ENCODE results near the gene CDC42BPA. TPM values are rescaled to one million over a fixed set of nuclear protein-coding genes. Genes with fewer than 3 reads are reported as not detected.
"Not testable (repeated sequence)": the region's sequence is repeated elsewhere in the genome, so short reads cannot be mapped to it uniquely, and the experiment has no call there.

The CDC42BPA gene
- total RNA-seq, 4 donors from 2014 or later = 16.8 to 26.9 (median 22.5) TPM

DNA sequence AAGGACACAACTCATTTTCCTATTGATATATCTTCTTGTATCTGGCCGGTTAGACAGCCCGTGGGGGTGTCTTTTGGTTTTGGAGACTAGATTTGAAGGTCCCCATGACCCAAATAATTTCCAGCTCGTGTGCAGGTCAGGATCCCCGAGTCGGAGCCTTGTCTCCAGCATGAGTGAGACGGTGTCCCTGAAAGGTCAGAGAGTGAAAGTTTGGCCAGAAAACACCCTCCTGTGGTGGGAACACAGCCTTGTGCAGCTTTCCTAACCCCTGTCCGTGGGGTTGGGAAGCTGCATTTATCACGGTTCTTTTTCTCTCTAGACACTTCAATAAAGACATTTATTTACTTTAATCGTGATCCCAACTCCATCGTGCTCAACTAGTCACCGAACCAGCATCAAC lies 360.6 kb downstream of the CDC42BPA start:
- intact Hi-C loops (cut with DNase I; ENCODE audit: low total_unique reads) = no loop called here
- DNase-seq (ENCODE audit: low spot score in 2 of 2) = no peak
- 92 to 95% methylated on average over 11 of the region's 11 CpGs for WGBS, 2 donors
- TF ChIP-seq, protein P1, sequence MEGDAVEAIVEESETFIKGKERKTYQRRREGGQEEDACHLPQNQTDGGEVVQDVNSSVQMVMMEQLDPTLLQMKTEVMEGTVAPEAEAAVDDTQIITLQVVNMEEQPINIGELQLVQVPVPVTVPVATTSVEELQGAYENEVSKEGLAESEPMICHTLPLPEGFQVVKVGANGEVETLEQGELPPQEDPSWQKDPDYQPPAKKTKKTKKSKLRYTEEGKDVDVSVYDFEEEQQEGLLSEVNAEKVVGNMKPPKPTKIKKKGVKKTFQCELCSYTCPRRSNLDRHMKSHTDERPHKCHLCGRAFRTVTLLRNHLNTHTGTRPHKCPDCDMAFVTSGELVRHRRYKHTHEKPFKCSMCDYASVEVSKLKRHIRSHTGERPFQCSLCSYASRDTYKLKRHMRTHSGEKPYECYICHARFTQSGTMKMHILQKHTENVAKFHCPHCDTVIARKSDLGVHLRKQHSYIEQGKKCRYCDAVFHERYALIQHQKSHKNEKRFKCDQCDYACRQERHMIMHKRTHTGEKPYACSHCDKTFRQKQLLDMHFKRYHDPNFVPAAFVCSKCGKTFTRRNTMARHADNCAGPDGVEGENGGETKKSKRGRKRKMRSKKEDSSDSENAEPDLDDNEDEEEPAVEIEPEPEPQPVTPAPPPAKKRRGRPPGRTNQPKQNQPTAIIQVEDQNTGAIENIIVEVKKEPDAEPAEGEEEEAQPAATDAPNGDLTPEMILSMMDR (IDR thresholded peaks at IDR 0.05) = no peak
- TF ChIP-seq POLR2A (IDR thresholded peaks at IDR 0.05) = no peak
- H3K4me3 ChIP-seq (ENCODE audit: low read depth, poor library complexity, severe bottlenecking) = no peak overlapping the region

DNA sequence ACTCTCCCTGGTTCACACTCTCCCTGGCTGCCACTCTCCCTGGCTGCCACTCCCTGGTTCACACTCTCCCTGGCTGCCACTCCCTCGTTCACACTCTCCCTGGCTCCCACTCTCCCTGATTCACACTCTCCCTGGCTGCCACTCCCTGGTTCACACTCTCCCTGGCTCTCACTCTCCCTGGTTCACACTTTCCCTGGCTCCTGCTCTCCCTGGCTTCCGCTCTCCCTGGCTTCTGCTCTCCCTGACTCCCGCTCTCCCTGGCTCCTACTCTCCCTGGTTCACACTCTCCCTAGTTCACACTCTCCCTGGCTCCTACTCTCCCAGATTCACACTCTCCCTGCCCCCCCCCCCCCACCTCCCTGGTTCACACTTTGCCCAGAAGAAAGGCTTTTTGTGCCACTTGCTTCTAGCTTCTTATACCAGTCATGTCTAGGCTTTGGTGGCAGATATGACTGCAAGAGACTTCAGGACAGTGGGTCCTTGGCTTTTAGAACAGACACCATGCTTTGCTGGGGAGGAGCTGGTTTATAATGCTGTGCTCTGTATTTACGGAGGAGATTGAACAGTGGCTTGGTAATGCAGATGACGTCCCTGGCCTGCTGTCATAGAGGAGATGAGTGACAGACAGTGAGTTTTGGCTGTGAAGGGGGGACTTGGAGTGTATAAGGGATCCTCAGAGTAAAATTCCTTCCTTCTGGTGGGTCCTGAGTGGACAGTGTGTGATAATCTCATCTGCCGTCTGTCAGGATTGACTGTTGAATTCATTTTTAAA lies 361.2 kb downstream of the CDC42BPA start:
- no peak for DNase-seq (ENCODE audit: low spot score in 2 of 2)
- TF ChIP-seq, protein P1 (IDR thresholded peaks at IDR 0.05) = no peak
- no peak for TF ChIP-seq POLR2A (IDR thresholded peaks at IDR 0.05)
- intact Hi-C loops (cut with DNase I; ENCODE audit: low total_unique reads) = no loop called here
- H3K4me3 ChIP-seq (ENCODE audit: low read depth, poor library complexity, severe bottlenecking) = no peak overlapping the region
- WGBS, 2 donors = 92 to 98% methylated on average over 6 of the region's 6 CpGs

DNA sequence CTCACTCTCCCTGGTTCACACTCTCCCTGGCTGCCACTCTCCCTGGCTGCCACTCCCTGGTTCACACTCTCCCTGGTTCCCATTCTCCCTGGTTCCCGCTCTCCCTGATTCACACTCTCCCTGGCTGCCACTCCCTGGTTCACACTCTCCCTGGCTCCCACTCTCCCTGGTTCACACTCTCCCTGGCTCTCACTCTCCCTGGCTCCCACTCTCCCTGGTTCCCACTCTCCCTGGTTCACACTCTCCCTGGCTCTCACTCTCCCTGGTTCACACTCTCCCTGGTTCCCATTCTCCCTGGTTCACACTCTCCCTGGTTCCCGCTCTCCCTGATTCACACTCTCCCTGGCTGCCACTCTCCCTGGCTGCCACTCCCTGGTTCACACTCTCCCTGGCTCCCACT lies 362.4 kb downstream of the CDC42BPA start:
- WGBS, 2 donors = 93 to 98% methylated on average over 2 of the region's 2 CpGs
- DNase-seq (ENCODE audit: low spot score in 2 of 2); H3K4me3 ChIP-seq (ENCODE audit: low read depth, poor library complexity, severe bottlenecking); intact Hi-C loops (cut with DNase I; ENCODE audit: low total_unique reads): not testable (repeated sequence)

DNA sequence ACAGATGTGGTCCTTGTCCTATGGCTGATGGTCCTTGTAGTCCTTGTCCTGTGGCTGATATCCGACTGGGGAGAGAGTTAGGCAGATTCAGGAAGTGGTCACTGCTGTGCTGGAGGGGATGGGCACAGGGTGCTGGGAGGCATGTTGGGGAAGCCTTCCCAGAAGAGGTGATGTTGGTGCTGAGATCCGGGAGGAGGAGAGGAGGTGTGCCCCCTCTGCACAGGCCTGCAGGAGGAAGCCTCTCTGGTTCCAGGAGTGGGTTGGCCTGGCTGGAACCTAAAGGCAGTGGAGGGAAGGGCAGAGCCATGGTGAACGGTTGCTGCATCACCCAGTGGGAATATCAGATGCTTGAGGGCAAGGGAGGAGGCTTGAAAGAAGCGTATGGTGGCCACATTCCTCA lies 363.5 kb downstream of the CDC42BPA start:
- DNase-seq (ENCODE audit: low spot score in 2 of 2) = no peak
- intact Hi-C loops (cut with DNase I; ENCODE audit: low total_unique reads) = no loop called here
- H3K4me3 ChIP-seq (ENCODE audit: low read depth, poor library complexity, severe bottlenecking) = no peak overlapping the region
- TF ChIP-seq, protein P1 (IDR thresholded peaks at IDR 0.05) = no peak
- no peak for TF ChIP-seq POLR2A (IDR thresholded peaks at IDR 0.05)
- 85 to 86% methylated on average over 4 of the region's 4 CpGs for WGBS, 2 donors

DNA sequence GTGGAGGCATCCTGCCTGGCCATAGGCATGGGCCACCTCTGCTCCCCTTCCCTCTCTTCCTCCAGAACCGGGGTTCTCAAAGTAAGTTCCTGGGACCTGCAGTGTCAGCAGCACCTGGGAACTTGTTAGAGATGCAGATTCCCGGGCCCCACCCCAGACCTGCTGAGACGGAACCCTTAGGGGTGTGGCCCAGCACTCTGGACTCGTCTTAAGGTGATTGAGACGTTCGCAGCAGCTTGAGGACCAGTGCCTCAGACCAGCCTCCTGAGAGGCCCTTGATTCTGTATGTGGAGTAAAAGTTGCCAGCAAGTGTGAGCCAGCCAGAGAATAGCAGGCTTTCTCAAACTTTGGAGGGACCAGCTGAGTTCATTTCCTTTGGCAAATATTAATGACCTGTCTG lies 364.0 kb downstream of the CDC42BPA start:
- intact Hi-C loops (cut with DNase I; ENCODE audit: low total_unique reads) = no loop called here
- no peak for DNase-seq (ENCODE audit: low spot score in 2 of 2)
- TF ChIP-seq POLR2A (IDR thresholded peaks at IDR 0.05) = no peak
- TF ChIP-seq, protein P1 (IDR thresholded peaks at IDR 0.05) = no peak
- WGBS, 2 donors = 73 to 84% methylated on average over 6 of the region's 6 CpGs
- no peak overlapping the region for H3K4me3 ChIP-seq (ENCODE audit: low read depth, poor library complexity, severe bottlenecking)

DNA sequence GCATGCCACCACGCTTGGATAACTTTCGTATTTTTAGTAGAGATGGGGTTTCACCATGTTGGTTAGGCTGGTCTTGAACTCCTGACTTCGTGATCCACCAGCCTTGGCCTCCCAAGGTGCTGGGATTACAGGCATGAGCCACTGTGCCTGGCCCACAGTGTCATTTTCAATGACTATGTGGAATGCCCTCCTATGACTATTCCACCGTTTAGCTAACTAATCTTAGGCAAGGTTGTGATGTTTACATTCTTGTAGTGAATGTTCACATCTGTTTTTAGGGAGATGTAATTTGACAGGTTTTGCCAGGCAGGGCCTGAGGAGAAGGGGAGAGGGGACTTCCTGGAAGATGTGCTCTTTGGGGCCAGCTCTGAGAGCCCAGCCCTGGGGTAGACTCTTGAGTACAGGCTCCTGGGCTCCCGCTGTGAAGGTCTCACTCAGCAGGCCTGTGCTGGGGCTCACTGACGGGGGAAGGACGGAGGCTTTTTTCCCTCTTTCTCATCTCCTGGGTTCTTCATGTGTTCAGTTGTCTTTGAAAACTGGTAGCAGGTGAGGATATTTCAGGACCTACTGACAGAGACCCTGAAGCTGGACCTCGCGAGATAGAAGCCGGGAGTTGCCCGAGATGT lies 365.0 kb downstream of the CDC42BPA start:
- H3K4me3 ChIP-seq (ENCODE audit: low read depth, poor library complexity, severe bottlenecking) = no peak overlapping the region
- TF ChIP-seq POLR2A (IDR thresholded peaks at IDR 0.05) = no peak
- TF ChIP-seq, protein P1 (IDR thresholded peaks at IDR 0.05) = no peak
- WGBS, 2 donors = 91 to 94% methylated on average over 11 of the region's 11 CpGs
- intact Hi-C loops (cut with DNase I; ENCODE audit: low total_unique reads) = no loop called here
- peak in 1 of 2 donors; percentile 65 for DNase-seq (ENCODE audit: low spot score in 2 of 2)

Data from lower leg skin (tissue), 4 donors.